ENCODE data around the gene SH3PXD2A.
A peak's percentile ranks its signal among the peaks of the same experiment; 100 is the strongest.

Gene SH3PXD2A

GRCh38 chr10:103595933-103596726 lies 259.2 kb downstream of the SH3PXD2A start:
- DNase-seq: no peak

GRCh38 chr10:103593022-103593570 lies 262.3 kb downstream of the SH3PXD2A start:
- DNase-seq: no peak

- peak; percentile 31 for DNase-seq
Observed at GRCh38 chr10:103592186-103593021, 263.0 kb downstream of the SH3PXD2A start.

GRCh38 chr10:103590744-103591291 lies 264.6 kb downstream of the SH3PXD2A start:
- no peak for DNase-seq

GRCh38 chr10:103590060-103590459 lies 265.3 kb downstream of the SH3PXD2A start:
- no peak for DNase-seq

GRCh38 chr10:103589074-103589630 lies 266.2 kb downstream of the SH3PXD2A start:
- no peak for DNase-seq

GRCh38 chr10:103587073-103587472 lies 268.3 kb downstream of the SH3PXD2A start:
- no peak for DNase-seq

- no peak for DNase-seq
Observed at GRCh38 chr10:103585011-103585405, 270.4 kb downstream of the SH3PXD2A start.

GRCh38 chr10:103584216-103585010 lies 271.0 kb downstream of the SH3PXD2A start:
- no peak for DNase-seq

- DNase-seq: no peak
Observed at GRCh38 chr10:103583871-103584215, 271.5 kb downstream of the SH3PXD2A start.

- no peak for DNase-seq
Observed at GRCh38 chr10:103582331-103583123, 272.8 kb downstream of the SH3PXD2A start.

GRCh38 chr10:103581499-103581898 lies 273.9 kb downstream of the SH3PXD2A start:
- DNase-seq: no peak

GRCh38 chr10:103580430-103580829 lies 274.9 kb downstream of the SH3PXD2A start:
- no peak for DNase-seq

- DNase-seq: no peak
Observed at GRCh38 chr10:103580011-103580410, 275.4 kb downstream of the SH3PXD2A start.

GRCh38 chr10:103578782-103579382 lies 276.5 kb downstream of the SH3PXD2A start:
- DNase-seq: no peak

- DNase-seq: no peak
Observed at GRCh38 chr10:103576862-103577261, 278.5 kb downstream of the SH3PXD2A start.

GRCh38 chr10:103576076-103576471 lies 279.3 kb downstream of the SH3PXD2A start:
- no peak for DNase-seq

- no peak for DNase-seq
Observed at GRCh38 chr10:103575416-103576075, 279.8 kb downstream of the SH3PXD2A start.

- no peak for DNase-seq
Observed at GRCh38 chr10:103574097-103575061, 281.0 kb downstream of the SH3PXD2A start.

GRCh38 chr10:103573205-103573487 lies 282.2 kb downstream of the SH3PXD2A start:
- no peak for DNase-seq

All from GDM1 (cell line).